Left cardiac atrium (tissue), 4 donors: ENCODE measurements around the gene FEV. TPM values are rescaled to one million over a fixed set of nuclear protein-coding genes. Genes with fewer than 3 reads are reported as not detected.
"Not testable (repeated sequence)": the region's sequence is repeated elsewhere in the genome, so short reads cannot be mapped to it uniquely, and the experiment has no call there.

Source experiments
- ATAC-seq, 2 donors: fragments of 200-7000 bp; cut with Tn5 transposase; one replicate each; pipeline ENCODE4 v1.9.1; 2020; ENCODE audit warnings: mild to moderate bottlenecking in 2 of 2, moderate library complexity in 2 of 2
- DNase-seq: peaks from one replicate; pipeline ENCODE4 v3.0.0-alpha.2; 2020
- intact Hi-C, 2 donors: fragments of 100-400 bp; cut with DNase I; formaldehyde crosslinking; loops; one replicate each; pipeline versions ENCODE4 v1.14.1 to v1.15.1; 2022 to 2023
- microRNA-seq, 2 donors: library from miRNA; unstranded; fragments of <30 nt; microRNA quantifications; one replicate each; pipeline ENCODE4 v1.2.0, GENCODE V29; 2020
- total RNA-seq, 2 donors: library from RNA; stranded (reverse); fragmentation: NEBNext Ultra II Directional; extraction: Animal tissue kit (Norgen Biotek cat#: 25700); gene quantifications; one replicate each; pipeline ENCODE4 v1.2.1, GENCODE V29; 2021
- donor health status: DM: no; HTN: yes; CAD: no.
- donor health status: DM: no; HTN: yes; CAD: no; lungs with severe emphysema.
- donor health status: DM: yes; HTN: yes; CAD: no.
- donor health status: Dilated cardiomyopathy.

The FEV gene
- total RNA-seq, 2 donors from 2014 or later: not detected

DNA sequence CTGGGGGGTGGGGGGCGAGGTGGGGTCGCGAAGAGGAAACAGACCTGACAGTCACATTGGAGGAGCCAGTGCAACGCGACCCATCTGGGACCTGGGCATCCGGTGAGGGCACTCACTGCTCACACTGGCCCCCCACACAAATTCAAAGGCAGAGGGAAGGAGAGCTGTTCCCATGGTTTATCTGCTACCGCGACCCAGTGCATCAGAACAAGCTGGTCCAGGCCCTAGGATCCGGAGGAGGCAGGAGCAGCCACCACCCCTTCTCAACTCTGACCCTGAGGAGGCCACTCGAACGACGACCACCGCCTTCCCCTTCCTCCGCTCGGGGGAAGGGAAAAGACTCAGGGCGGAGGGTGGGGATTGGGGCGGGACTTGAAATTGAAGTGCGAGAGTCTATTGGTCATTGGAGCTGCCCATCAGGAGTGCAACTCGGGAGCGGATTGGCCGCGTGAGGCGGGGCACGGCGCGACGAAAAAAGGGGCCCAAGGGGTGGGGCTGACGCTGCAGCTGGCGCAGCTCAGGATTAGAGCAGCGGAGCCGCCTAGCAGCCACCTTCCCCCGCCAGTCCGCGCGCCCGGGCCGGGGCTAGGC is 25.7 kb downstream of the FEV start, which contains the start of gene CDK5R2:
Gene CDK5R2, plus strand, starts transcription at position 526 of the 591 bp plus-strand sequence. CDS start 155 bp downstream, outside the sequence.
- intact Hi-C loops: no loop called here
- ATAC-seq: peak; percentile 89 to 90
- DNase-seq: peak; percentile 73

DNA sequence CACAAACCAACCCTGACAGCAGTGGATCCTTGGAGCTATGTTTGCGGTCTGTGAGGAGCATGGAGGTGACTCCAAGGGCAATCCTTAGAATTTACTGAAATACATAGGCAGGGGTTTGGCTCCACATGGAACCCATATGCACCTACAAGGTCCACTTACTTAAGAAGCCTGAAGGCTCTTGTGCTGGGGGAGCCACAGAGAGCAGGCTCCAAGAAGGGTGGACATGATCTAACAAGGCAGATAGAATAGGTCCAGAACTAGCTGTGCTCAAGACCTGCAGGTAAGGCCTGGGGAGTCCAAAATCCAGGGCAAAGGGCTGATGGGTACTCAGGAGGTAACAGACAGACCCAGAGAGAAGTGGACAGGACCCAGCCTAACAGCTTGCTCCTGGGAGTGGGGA is 26.7 kb downstream of the FEV start:
- ATAC-seq (no peak), DNase-seq (no peak)
- intact Hi-C loops: no loop called here

DNA sequence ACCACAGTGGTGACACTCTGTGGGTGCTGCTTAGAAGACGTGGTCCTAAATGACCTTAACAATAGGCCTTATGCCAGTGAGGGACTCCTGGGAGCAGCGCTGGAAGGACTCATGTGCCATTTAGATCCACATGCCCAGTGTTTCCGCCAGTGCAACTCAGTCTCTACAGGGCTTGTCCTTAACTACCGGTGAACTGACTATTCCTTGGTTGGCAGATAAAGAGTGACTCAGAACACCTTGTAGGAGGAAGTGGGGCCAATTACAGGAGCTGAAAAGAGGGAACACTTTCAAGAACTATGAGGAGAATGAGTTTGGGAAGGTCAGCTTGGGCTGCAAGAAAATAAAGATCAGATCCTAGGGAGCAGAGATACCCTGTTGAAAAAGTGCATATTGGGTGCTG is 27.3 kb downstream of the FEV start:
- DNase-seq: no peak
- no peak for ATAC-seq
- intact Hi-C loops: no loop called here

DNA sequence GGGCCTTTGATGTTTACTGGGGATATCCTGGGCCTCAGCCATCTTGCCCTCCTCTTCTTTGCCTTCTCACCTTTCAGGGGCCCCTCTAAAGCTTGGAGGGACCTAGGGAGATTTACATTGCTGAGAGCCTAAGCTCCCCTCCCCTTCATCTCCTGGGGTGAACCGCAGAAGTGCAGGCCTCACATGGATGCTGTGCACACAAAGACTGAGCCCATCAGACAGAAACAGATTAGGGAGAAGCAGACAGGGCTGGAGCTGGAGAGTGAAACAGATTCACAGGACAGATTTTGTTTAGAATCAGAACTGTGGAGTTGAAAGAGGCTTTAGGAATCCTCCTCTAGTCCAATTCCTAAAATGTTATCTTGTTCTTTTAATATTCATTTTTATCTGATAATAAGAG is 28.9 kb downstream of the FEV start:
- ATAC-seq (no peak), DNase-seq (no peak)
- intact Hi-C loops: no loop called here

DNA sequence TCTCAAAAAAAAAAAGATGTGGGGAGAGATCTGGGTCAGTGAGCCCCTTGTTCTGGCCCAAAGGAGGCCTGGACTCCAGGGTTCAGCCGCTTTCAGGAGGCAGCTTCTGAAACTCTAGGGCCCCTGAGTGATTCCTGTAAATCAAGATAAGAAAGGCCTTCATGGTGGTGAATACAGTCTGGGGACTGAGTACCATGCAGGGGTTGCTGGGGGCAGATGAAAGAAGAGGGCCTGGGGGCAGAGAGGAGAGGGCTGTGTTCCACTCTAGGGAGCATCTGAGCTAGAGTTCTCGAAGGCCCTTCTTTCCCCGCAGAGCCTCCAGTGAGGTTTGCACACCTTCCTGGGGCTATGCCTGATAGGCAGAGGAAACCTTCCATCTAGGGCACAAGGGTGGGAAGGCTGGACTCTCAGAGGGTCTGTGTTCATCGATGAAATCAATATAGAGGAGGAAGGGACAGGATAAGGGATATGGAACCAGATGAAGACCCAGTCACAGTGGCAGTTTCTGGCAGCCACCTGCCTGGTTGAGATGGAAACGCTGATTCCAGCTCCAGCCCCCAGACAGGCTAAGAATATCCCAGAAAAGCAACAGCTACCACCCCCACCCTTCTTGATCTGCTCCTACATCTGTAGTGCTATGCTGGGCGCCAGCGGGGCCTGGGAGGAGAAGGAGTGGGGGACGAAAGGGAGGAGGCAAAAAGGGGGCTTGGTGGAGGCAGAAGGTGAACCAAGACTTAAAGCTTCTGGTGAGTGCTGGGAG is 30.3 kb downstream of the FEV start:
- no peak for DNase-seq
- intact Hi-C loops: no loop called here
- ATAC-seq: no peak

DNA sequence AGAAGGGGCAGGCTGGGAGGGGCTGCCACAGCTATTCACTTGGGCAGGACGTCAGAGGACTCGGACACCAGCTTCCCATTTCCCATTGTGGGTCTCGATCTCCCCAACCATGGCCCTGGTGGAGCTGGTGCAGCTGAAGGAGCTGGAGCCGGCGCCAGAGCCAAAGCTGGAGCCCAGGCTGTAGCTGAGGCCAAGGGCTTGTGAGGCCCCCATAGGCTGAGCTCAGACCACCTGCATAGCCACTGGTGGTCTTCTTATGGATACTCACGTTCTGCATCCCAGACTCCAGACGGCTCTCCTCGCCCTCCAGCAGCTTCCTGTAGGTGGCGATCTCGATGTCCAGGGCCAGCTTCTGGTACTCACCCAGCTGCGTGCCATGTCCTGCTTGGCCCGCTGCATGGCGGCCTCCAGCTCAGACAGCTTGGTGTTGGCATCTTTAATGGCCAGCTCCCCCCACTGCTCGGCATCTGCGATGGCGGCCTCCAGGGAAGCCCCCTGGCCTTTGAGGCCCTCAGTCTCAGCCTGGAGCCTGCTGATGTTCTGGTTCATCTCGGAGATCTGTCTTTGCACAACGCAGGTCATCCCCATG is 31.5 kb downstream of the FEV start:
- intact Hi-C loops: no loop called here
- ATAC-seq (no peak), DNase-seq (no peak)

GRCh38 chr2:218952160-218952559 is 32.8 kb downstream of the FEV start:
- DNase-seq: no peak
- ATAC-seq: no peak
- intact Hi-C loops: no loop called here

- DNase-seq: no peak
- ATAC-seq: no peak
- intact Hi-C loops: no loop called here
Measured at GRCh38 chr2:218946621-218947020, 38.4 kb downstream of the FEV start.

GRCh38 chr2:218944759-218945404 is 40.1 kb downstream of the FEV start:
- ATAC-seq: no peak
- intact Hi-C loops: no loop called here
- no peak for DNase-seq

DNA sequence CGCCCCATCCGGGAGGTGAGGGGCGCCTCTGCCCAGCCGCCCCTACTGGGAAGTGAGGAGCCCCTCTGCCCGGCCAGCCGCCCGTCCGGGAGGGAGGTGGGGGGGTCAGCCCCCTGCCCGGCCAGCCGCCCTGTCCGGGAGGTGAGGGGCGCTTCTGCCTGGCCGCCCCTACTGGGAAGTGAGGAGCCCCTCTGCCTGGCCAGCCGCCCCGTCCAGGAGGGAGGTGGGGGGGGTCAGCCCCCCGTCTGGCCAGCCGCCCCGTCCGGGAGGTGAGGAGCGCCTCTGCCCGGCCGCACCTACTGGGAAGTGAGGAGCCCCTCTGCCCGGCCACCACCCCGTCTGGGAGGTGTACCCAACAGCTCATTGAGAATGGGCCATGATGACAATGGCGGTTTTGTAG is 53.2 kb downstream of the FEV start:
- DNase-seq, intact Hi-C loops, ATAC-seq: not testable (repeated sequence)

Small RNAs within 50 kb of the gene (microRNA-seq; reads per million reads assigned to microRNA genes)
- gene MIR375: 2.6 to 74.1 reads per million in 2 donors

Other genes starting within 250 kb of the FEV start
- gene CYP27A1, start 203.0 kb downstream of the FEV start, total RNA-seq: 10 to 100 TPM; 13.8 to 17.4 TPM
- gene PRKAG3, start 153.4 kb downstream of the FEV start, total RNA-seq: under 1 TPM; 0.10 to 0.18 TPM
- gene WNT6, start 125.4 kb downstream of the FEV start, total RNA-seq: 1 to 10 TPM; 1.8 TPM
- gene WNT10A, start 104.3 kb downstream of the FEV start, total RNA-seq: under 1 TPM in 1 of 2 donors, not detected in 1; 0.52 TPM
- not detected for gene CDK5R2, start 25.5 kb downstream of the FEV start, total RNA-seq
- gene CRYBA2, start 8.2 kb upstream of the FEV start, total RNA-seq: not detected
- gene CFAP65, start 56.3 kb upstream of the FEV start, total RNA-seq: not detected
- gene IHH, start 75.7 kb upstream of the FEV start, total RNA-seq: not detected
- 1 to 10 TPM; 4.7 to 6.9 TPM for gene NHEJ1, start 175.6 kb upstream of the FEV start, total RNA-seq
- gene SLC23A3, start 184.8 kb upstream of the FEV start, total RNA-seq: under 1 TPM; 0.47 to 0.50 TPM
- 10 to 100 TPM; 46.9 to 56.9 TPM for gene CNPPD1, start 191.7 kb upstream of the FEV start, total RNA-seq
- gene RETREG2, start 193.1 kb upstream of the FEV start, total RNA-seq: 10 to 100 TPM; 43.4 to 46.0 TPM
- 10 to 100 TPM; 21.2 to 26.5 TPM for gene ZFAND2B, start 221.6 kb upstream of the FEV start, total RNA-seq
- 10 to 100 TPM; 14.2 to 23.0 TPM for gene ABCB6, start 233.8 kb upstream of the FEV start, total RNA-seq
- 10 to 100 TPM; 69.0 to 74.4 TPM for gene ATG9A, start 244.5 kb upstream of the FEV start, total RNA-seq
- 10 to 100 TPM; 16.0 to 20.3 TPM for gene ANKZF1, start 244.6 kb upstream of the FEV start, total RNA-seq